Parathyroid adenoma (tissue), 2 donors: ENCODE measurements around the gene KRTAP10-5.
"Not testable (repeated sequence)": the region's sequence is repeated elsewhere in the genome, so short reads cannot be mapped to it uniquely, and the experiment has no call there.

Experiments used
- H2AFZ ChIP-seq: fragments of 300-600 bp; sonication (generic); one replicate; pipeline ENCODE4 v1.7.0; 2017; ENCODE audit warnings: antibody characterized with exemption, mild to moderate bottlenecking
- H3K27ac ChIP-seq: fragments of 300-600 bp; sonication (generic); one replicate; pipeline ENCODE4 v1.7.0; 2017
- H3K27me3 ChIP-seq: fragments of 300-600 bp; sonication (generic); one replicate; pipeline ENCODE4 v1.7.0; 2017; ENCODE audit warnings: low read length; ENCODE audit not compliant: control insufficient read depth, insufficient read depth
- H3K36me3 ChIP-seq: fragments of 300-600 bp; sonication (generic); one replicate; pipeline ENCODE4 v1.7.0; 2017; ENCODE audit warnings: low read length; ENCODE audit not compliant: control insufficient read depth, insufficient read depth
- H3K4me1 ChIP-seq: fragments of 300-600 bp; sonication (generic); one replicate; pipeline ENCODE4 v1.7.0; 2017; ENCODE audit warnings: control low read depth
- H3K4me2 ChIP-seq: fragments of 300-600 bp; sonication (generic); one replicate; pipeline ENCODE4 v1.7.0; 2017; ENCODE audit warnings: low read length
- H3K4me3 ChIP-seq: fragments of 300-600 bp; sonication (generic); one replicate; pipeline ENCODE4 v1.7.0; 2017; ENCODE audit warnings: low read depth, low read length
- H3K79me2 ChIP-seq: fragments of 300-600 bp; sonication (generic); one replicate; pipeline ENCODE4 v1.7.0; 2017; ENCODE audit warnings: control low read depth
- H3K9ac ChIP-seq: fragments of 300-600 bp; sonication (generic); one replicate; pipeline ENCODE4 v1.7.0; 2017; ENCODE audit warnings: mild to moderate bottlenecking
- H3K9me3 ChIP-seq: fragments of 300-600 bp; sonication (generic); one replicate; pipeline ENCODE4 v1.7.0; 2017; ENCODE audit warnings: low read length; ENCODE audit not compliant: control insufficient read depth
- TF ChIP-seq, protein P1 (sequence below): fragments of 300-600 bp; sonication (generic); IDR thresholded peaks from one replicate; pipeline ENCODE4 v1.7.0; 2017; ENCODE audit warnings: antibody characterized with exemption, mild to moderate bottlenecking
- donor health status: primary hyperparathyroidism.

Gene KRTAP10-5

DNA sequence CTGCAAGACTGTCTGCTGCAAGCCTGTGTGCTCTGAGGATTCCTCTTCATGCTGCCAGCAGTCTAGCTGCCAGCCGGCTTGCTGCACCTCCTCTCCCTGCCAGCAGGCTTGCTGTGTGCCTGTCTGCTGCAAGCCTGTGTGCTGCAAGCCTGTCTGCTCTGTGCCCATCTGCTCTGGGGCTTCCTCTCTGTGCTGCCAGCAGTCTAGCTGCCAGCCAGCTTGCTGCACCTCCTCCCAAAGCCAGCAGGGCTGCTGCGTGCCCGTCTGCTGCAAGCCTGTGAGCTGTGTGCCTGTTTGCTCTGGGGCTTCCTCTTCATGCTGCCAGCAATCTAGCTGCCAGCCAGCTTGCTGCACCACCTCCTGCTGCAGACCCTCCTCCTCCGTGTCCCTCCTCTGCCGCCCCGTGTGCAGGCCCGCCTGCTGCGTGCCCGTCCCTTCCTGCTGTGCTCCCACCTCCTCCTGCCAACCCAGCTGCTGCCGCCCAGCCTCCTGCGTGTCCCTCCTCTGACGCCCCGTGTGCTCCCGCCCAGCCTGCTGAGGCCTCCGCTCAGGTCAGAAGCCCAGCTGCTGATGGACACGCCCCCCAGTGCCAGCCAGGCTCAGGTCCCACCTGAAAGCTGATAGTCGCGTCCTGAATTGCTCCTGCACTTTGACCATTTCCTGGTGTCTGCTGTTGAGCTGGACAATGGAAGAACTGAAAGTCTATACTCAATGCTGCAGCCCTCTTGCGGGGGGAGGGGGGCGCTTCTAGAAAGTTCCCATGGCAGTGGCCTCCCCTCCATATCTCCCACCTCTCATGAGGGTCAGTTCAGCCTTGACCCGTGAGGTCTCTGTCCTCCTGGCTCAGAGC is 5.7 kb downstream of the KRTAP10-5 start:
- Histone ChIP-seq H3K4me3 (no peak overlapping the region), H3K36me3 (no peaks in the 10 kb centered on the region), H2AFZ (no peak overlapping the region), H3K4me2 (no peak overlapping the region), H3K9ac (no peak overlapping the region), H3K27me3 (no peaks in the 10 kb centered on the region), H3K79me2 (no peaks in the 10 kb centered on the region), H3K9me3 (no peaks in the 10 kb centered on the region), H3K4me1 (no peaks in the 10 kb centered on the region), H3K27ac (no peak overlapping the region)
- TF ChIP-seq, protein P1, sequence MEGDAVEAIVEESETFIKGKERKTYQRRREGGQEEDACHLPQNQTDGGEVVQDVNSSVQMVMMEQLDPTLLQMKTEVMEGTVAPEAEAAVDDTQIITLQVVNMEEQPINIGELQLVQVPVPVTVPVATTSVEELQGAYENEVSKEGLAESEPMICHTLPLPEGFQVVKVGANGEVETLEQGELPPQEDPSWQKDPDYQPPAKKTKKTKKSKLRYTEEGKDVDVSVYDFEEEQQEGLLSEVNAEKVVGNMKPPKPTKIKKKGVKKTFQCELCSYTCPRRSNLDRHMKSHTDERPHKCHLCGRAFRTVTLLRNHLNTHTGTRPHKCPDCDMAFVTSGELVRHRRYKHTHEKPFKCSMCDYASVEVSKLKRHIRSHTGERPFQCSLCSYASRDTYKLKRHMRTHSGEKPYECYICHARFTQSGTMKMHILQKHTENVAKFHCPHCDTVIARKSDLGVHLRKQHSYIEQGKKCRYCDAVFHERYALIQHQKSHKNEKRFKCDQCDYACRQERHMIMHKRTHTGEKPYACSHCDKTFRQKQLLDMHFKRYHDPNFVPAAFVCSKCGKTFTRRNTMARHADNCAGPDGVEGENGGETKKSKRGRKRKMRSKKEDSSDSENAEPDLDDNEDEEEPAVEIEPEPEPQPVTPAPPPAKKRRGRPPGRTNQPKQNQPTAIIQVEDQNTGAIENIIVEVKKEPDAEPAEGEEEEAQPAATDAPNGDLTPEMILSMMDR = no peak

- H3K4me1 ChIP-seq, H3K4me2 ChIP-seq, H3K79me2 ChIP-seq, H3K4me3 ChIP-seq, H3K36me3 ChIP-seq, H3K9me3 ChIP-seq, H3K27ac ChIP-seq, H2AFZ ChIP-seq, H3K9ac ChIP-seq, H3K27me3 ChIP-seq: not testable (repeated sequence)
These were observed 6.6 kb downstream of the KRTAP10-5 start, which contains the start of gene KRTAP10-4 for GRCh38 chr21:44573630-44574456. KRTAP10-4 (plus strand) TSS chr21:44573729; CDS start chr21:44573759, 30 bp downstream.

DNA sequence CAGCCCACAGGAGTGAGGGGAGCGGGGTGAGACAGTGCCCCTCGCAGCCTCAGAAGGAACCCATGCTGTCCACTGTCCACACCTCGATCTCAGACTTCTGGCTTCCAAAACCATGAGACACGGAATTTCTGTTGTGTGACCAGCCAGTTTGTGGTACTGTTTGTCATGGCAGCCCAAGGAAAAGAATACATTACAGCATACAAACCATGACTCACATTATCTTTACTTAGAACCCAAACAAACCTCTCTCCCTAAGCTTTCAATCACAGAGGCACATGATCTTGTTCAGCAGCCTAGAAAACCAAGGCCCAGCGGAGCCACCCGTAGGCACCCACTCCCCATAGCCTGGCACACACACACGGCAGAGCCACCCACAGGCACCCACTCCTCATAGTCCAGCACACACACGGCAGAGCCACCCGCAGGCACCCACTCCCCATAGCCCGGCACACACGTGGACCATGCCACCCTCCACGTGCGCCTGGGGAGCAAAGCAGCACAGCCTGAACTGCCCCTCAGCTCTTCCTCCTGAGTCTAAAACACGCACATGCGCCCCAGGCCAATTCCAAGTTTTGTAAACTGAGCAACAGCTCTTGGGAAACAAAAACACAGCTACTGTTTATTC is 7.3 kb downstream of the KRTAP10-5 start:
- Histone ChIP-seq H3K9ac (no peak overlapping the region), H3K4me3 (no peak overlapping the region), H2AFZ (no peak overlapping the region), H3K4me2 (no peak overlapping the region), H3K4me1 (no peaks in the 10 kb centered on the region), H3K27ac (no peak overlapping the region), H3K36me3 (no peaks in the 10 kb centered on the region), H3K9me3 (no peaks in the 10 kb centered on the region), H3K79me2 (no peaks in the 10 kb centered on the region), H3K27me3 (no peaks in the 10 kb centered on the region)
- TF ChIP-seq, protein P1 = no peak

- H2AFZ ChIP-seq = no peak overlapping the region
- H3K36me3 ChIP-seq = no peaks in the 10 kb centered on the region
- H3K9ac ChIP-seq = no peak overlapping the region
- H3K4me2 ChIP-seq = no peak overlapping the region
- no peaks in the 10 kb centered on the region for H3K4me1 ChIP-seq
- no peak overlapping the region for H3K27ac ChIP-seq
- no peaks in the 10 kb centered on the region for H3K9me3 ChIP-seq
- no peak overlapping the region for H3K4me3 ChIP-seq
- TF ChIP-seq, protein P1 = no peak
- H3K27me3 ChIP-seq = no peaks in the 10 kb centered on the region
- H3K79me2 ChIP-seq = no peaks in the 10 kb centered on the region
These were observed 8.3 kb downstream of the KRTAP10-5 start for GRCh38 chr21:44571844-44572782.
